Measurements from ENCODE around the gene MED13.

MED13 gene

GRCh38 chr17:62099532-62099931 is 34.5 kb upstream of the MED13 start:
- TF ChIP-seq EGR1 (IDR thresholded peaks at IDR 0.05), result no peak
- no peak for TF ChIP-seq ZBTB7A (IDR thresholded peaks at IDR 0.05; ENCODE audit: low read depth)
- TF ChIP-seq CEBPB (IDR thresholded peaks at IDR 0.05), result no peak
- TF ChIP-seq, protein P1, sequence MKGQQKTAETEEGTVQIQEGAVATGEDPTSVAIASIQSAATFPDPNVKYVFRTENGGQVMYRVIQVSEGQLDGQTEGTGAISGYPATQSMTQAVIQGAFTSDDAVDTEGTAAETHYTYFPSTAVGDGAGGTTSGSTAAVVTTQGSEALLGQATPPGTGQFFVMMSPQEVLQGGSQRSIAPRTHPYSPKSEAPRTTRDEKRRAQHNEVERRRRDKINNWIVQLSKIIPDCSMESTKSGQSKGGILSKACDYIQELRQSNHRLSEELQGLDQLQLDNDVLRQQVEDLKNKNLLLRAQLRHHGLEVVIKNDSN (IDR thresholded peaks at IDR 0.05), result no peak
- no peak for TF ChIP-seq REST (IDR thresholded peaks at IDR 0.05; ENCODE audit: low read depth)
- TF ChIP-seq EP300 (IDR thresholded peaks at IDR 0.05; ENCODE audit: borderline replicate concordance), result no peak
- TF ChIP-seq TEAD4 (IDR thresholded peaks at IDR 0.05), result no peak
- TF ChIP-seq TCF12 (IDR thresholded peaks at IDR 0.05; ENCODE audit: low read depth), result no peak
- no peak for TF ChIP-seq RAD21 (IDR thresholded peaks at IDR 0.05; ENCODE audit: low read depth)
- TF ChIP-seq FOXM1 (IDR thresholded peaks at IDR 0.05; ENCODE audit: borderline replicate concordance, low read depth), result no peak
- TF ChIP-seq MAX (IDR thresholded peaks at IDR 0.05), result no peak
- no peak for TF ChIP-seq YY1 (IDR thresholded peaks at IDR 0.05; ENCODE audit: low read depth)
- no peak for TF ChIP-seq TAF1 (IDR thresholded peaks at IDR 0.05; ENCODE audit: low read depth)
- TF ChIP-seq CREB1 (IDR thresholded peaks at IDR 0.05; ENCODE audit: low read depth), result no peak
- TF ChIP-seq NFIC (IDR thresholded peaks at IDR 0.05), result no peak

- TF ChIP-seq REST (IDR thresholded peaks at IDR 0.05; ENCODE audit: low read depth), result no peak
- TF ChIP-seq EP300 (IDR thresholded peaks at IDR 0.05; ENCODE audit: borderline replicate concordance), result no peak
- TF ChIP-seq FOXM1 (IDR thresholded peaks at IDR 0.05; ENCODE audit: borderline replicate concordance, low read depth), result no peak
- TF ChIP-seq TAF1 (IDR thresholded peaks at IDR 0.05; ENCODE audit: low read depth), result no peak
- no peak for TF ChIP-seq CEBPB (IDR thresholded peaks at IDR 0.05)
- TF ChIP-seq NFIC (IDR thresholded peaks at IDR 0.05), result no peak
- no peak for TF ChIP-seq TEAD4 (IDR thresholded peaks at IDR 0.05)
- no peak for TF ChIP-seq TCF12 (IDR thresholded peaks at IDR 0.05; ENCODE audit: low read depth)
- TF ChIP-seq RAD21 (IDR thresholded peaks at IDR 0.05; ENCODE audit: low read depth), result no peak
- TF ChIP-seq ZBTB7A (IDR thresholded peaks at IDR 0.05; ENCODE audit: low read depth), result no peak
- TF ChIP-seq, protein P1 (IDR thresholded peaks at IDR 0.05), result no peak
These were observed 33.6 kb upstream of the MED13 start for GRCh38 chr17:62098623-62099231.

DNA sequence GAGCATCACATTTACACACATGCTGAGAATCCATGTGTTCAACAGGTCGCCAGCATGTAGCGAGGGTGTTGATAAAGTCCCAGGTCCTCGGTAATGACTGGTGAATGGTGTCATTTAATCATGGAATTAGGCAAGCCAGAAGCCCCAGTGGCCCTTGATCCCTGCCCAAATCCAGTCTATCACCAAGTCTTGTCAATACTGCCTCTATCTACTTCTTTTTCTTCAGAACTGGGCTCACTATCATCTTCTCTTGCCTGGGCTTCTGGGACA is 31.3 kb upstream of the MED13 start:
- TF ChIP-seq ZBTB7A (IDR thresholded peaks at IDR 0.05; ENCODE audit: low read depth), result no peak
- no peak for TF ChIP-seq TAF1 (IDR thresholded peaks at IDR 0.05; ENCODE audit: low read depth)
- no peak for TF ChIP-seq TCF12 (IDR thresholded peaks at IDR 0.05; ENCODE audit: low read depth)
- TF ChIP-seq, protein P1 (IDR thresholded peaks at IDR 0.05), result no peak
- no peak for TF ChIP-seq FOXM1 (IDR thresholded peaks at IDR 0.05; ENCODE audit: borderline replicate concordance, low read depth)
- TF ChIP-seq EP300 (IDR thresholded peaks at IDR 0.05; ENCODE audit: borderline replicate concordance), result no peak
- no peak for TF ChIP-seq MAX (IDR thresholded peaks at IDR 0.05)

DNA sequence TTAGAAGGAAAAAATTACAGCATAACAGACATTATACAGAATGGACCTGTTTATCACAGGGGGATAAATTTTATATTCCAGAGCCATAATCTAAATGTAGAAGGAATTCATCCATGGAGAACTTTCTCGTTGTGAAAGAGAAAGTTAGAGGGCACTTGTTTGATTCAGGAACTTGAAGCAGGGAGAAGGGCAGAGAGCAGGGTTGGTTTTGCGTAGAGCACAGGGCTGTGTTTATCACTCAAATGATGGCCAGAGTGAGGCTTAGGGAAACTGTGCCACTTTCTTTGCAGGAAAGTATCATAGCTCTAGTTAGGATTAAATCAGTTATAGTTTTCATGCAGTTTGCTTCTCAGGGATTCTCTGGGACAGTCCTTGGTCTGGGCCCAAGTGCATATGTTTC is 29.1 kb upstream of the MED13 start:
- no peak for TF ChIP-seq REST (IDR thresholded peaks at IDR 0.05; ENCODE audit: low read depth)
- TF ChIP-seq ZBTB7A (IDR thresholded peaks at IDR 0.05; ENCODE audit: low read depth), result no peak
- TF ChIP-seq TEAD4 (IDR thresholded peaks at IDR 0.05), result no peak
- no peak for TF ChIP-seq MAX (IDR thresholded peaks at IDR 0.05)

Measured in Ishikawa (cell line).